HG03378 (cell line): ENCODE measurements around the gene RPL5.

ENCODE experiments used
- ATAC-seq: cut with Tn5 transposase; IDR thresholded peaks from one replicate; pipeline ENCODE4 v1.9.1; 2021; ENCODE audit warnings: mild to moderate bottlenecking, moderate library complexity; ENCODE audit not compliant: unreplicated experiment

Gene RPL5

GRCh38 chr1:92853299-92853698, 21.5 kb downstream of the RPL5 start:
- no peak for ATAC-seq

- no peak for ATAC-seq
Observed at GRCh38 chr1:92854101-92854785, 22.4 kb downstream of the RPL5 start.

GRCh38 chr1:92855236-92855635, 23.4 kb downstream of the RPL5 start:
- ATAC-seq = no peak

GRCh38 chr1:92857817-92858216, 26.0 kb downstream of the RPL5 start:
- no peak for ATAC-seq

GRCh38 chr1:92858564-92859399, 26.9 kb downstream of the RPL5 start:
- ATAC-seq = no peak

- ATAC-seq = no peak
Observed at GRCh38 chr1:92859400-92860039, 27.7 kb downstream of the RPL5 start.

GRCh38 chr1:92862605-92863004, 30.8 kb downstream of the RPL5 start:
- ATAC-seq = no peak

- ATAC-seq = no peak
Observed at GRCh38 chr1:92864131-92864530, 32.3 kb downstream of the RPL5 start.

GRCh38 chr1:92870591-92870990, 38.8 kb downstream of the RPL5 start:
- no peak for ATAC-seq

GRCh38 chr1:92872719-92873118, 40.9 kb downstream of the RPL5 start:
- ATAC-seq = no peak

- ATAC-seq = no peak
Observed at GRCh38 chr1:92874987-92875386, 43.1 kb downstream of the RPL5 start.

- ATAC-seq = no peak
Observed at GRCh38 chr1:92876351-92876750, 44.5 kb downstream of the RPL5 start.

GRCh38 chr1:92877081-92877711, 45.4 kb downstream of the RPL5 start:
- ATAC-seq = no peak

GRCh38 chr1:92877792-92878191, 46.0 kb downstream of the RPL5 start:
- no peak for ATAC-seq

- no peak for ATAC-seq
Observed at GRCh38 chr1:92879316-92879968, 47.6 kb downstream of the RPL5 start.

GRCh38 chr1:92881391-92881790, 49.6 kb downstream of the RPL5 start:
- no peak for ATAC-seq

GRCh38 chr1:92882819-92883218, 51.0 kb downstream of the RPL5 start:
- no peak for ATAC-seq

GRCh38 chr1:92883297-92883696, 51.5 kb downstream of the RPL5 start:
- ATAC-seq = no peak

GRCh38 chr1:92884195-92884594, 52.4 kb downstream of the RPL5 start:
- no peak for ATAC-seq

GRCh38 chr1:92886886-92887419, 55.1 kb downstream of the RPL5 start:
- no peak for ATAC-seq

GRCh38 chr1:92887465-92887864, 55.6 kb downstream of the RPL5 start:
- ATAC-seq = no peak
